HEK293 (cell line): ENCODE measurements around the gene MAP3K14.

Experiments used
- CTCF ChIA-PET: fragments of 350-600 bp; formaldehyde crosslinking; extraction: SDS; loops from one replicate; lab custom pipeline; 2021; ENCODE audit warnings: antibody characterized with exemption; lab: Yijun Ruan, JAX
- POLR2A ChIA-PET: fragments of 300-600 bp; formaldehyde crosslinking; extraction: SDS; loops from one replicate; lab custom pipeline; 2020; ENCODE audit warnings: antibody characterized with exemption, inconsistent platforms; lab: Yijun Ruan, JAX
- H3K27ac ChIP-seq: fragments of 200-500 bp; sonication (Bioruptor generic); 2 replicates; pipeline ENCODE4 v1.5.1; 2014; ENCODE audit warnings: low read depth, low read length, control low read depth, inconsistent platforms; ENCODE audit errors: extremely low read depth
- H3K36me3 ChIP-seq, 2 experiments: fragments of 200-500 bp in 1 of 2; sonication (Bioruptor generic) in 1 of 2; 1 replicate in 1 of 2; 2 replicates in 1 of 2; pipeline ENCODE4 v1.5.1; 2014 to 2017; ENCODE audit warnings: inconsistent platforms in 2 of 2, low read length in 2 of 2; ENCODE audit not compliant: control insufficient read depth in 2 of 2, insufficient read depth in 1 of 2
- H3K4me1 ChIP-seq: fragments of 200-500 bp; sonication (Bioruptor generic); 2 replicates; pipeline ENCODE4 v1.5.1; 2014; ENCODE audit warnings: mild to moderate bottlenecking, low read length, inconsistent platforms; ENCODE audit not compliant: control insufficient read depth, insufficient read depth
- H3K4me3 ChIP-seq: 2 replicates; pipeline ENCODE4 v1.5.1; 2011; ENCODE audit warnings: low read depth, mild to moderate bottlenecking, control low read depth, low read length, moderate library complexity
- H3K9me3 ChIP-seq: fragments of 200-500 bp; sonication (Bioruptor generic); 2 replicates; pipeline ENCODE4 v1.5.1; 2014; ENCODE audit warnings: low read depth, low read length, inconsistent platforms; ENCODE audit not compliant: control insufficient read depth, insufficient read depth
- GFI1B ChIP-seq: fragments of 450-650 bp; formaldehyde crosslinking; IDR thresholded peaks from 2 replicates; pipeline ENCODE4 v1.5.1; 2016; ENCODE audit warnings: missing biosample characterization, missing genetic modification characterization
- REPIN1 ChIP-seq: fragments of 450-650 bp; formaldehyde crosslinking; IDR thresholded peaks from 2 replicates; pipeline ENCODE4 v1.5.1; 2017; ENCODE audit warnings: missing biosample characterization, missing genetic modification characterization, low read depth
- ZBTB21 ChIP-seq: fragments of 450-650 bp; formaldehyde crosslinking; IDR thresholded peaks from 2 replicates; pipeline ENCODE4 v1.5.1; 2017; ENCODE audit warnings: missing biosample characterization, missing genetic modification characterization
- ZNF16 ChIP-seq: fragments of 450-650 bp; formaldehyde crosslinking; IDR thresholded peaks from 2 replicates; pipeline ENCODE4 v1.5.1; 2016; ENCODE audit warnings: low read depth, missing biosample characterization, missing genetic modification characterization
- ZNF19 ChIP-seq: fragments of 450-650 bp; formaldehyde crosslinking; IDR thresholded peaks from 2 replicates; pipeline ENCODE4; 2016; ENCODE audit warnings: missing biosample characterization, missing genetic modification characterization, low read depth
- ZNF580 ChIP-seq: fragments of 450-650 bp; formaldehyde crosslinking; IDR thresholded peaks from 2 replicates; pipeline ENCODE4 v1.5.1; 2016; ENCODE audit warnings: missing biosample characterization, missing genetic modification characterization
- ZNF596 ChIP-seq: fragments of 450-650 bp; IDR thresholded peaks from 2 replicates; pipeline ENCODE4 v1.5.0; 2018; ENCODE audit warnings: missing biosample characterization, mild to moderate bottlenecking, missing genetic modification characterization, moderate library complexity
- ZSCAN18 ChIP-seq: fragments of 450-650 bp; formaldehyde crosslinking; IDR thresholded peaks from 2 replicates; pipeline ENCODE4 v1.5.1; 2016; ENCODE audit warnings: missing biosample characterization, missing genetic modification characterization
- TF ChIP-seq, protein P1 (sequence below): fragments of 450-650 bp; formaldehyde crosslinking; IDR thresholded peaks from 2 replicates; pipeline ENCODE4 v1.5.1; 2016; ENCODE audit warnings: missing biosample characterization, missing genetic modification characterization, low read depth
- TF ChIP-seq, protein P2 (sequence below): fragments of 450-650 bp; formaldehyde crosslinking; IDR thresholded peaks from 2 replicates; pipeline ENCODE4 v1.5.1; 2016; ENCODE audit warnings: missing biosample characterization, missing genetic modification characterization

MAP3K14 gene

DNA sequence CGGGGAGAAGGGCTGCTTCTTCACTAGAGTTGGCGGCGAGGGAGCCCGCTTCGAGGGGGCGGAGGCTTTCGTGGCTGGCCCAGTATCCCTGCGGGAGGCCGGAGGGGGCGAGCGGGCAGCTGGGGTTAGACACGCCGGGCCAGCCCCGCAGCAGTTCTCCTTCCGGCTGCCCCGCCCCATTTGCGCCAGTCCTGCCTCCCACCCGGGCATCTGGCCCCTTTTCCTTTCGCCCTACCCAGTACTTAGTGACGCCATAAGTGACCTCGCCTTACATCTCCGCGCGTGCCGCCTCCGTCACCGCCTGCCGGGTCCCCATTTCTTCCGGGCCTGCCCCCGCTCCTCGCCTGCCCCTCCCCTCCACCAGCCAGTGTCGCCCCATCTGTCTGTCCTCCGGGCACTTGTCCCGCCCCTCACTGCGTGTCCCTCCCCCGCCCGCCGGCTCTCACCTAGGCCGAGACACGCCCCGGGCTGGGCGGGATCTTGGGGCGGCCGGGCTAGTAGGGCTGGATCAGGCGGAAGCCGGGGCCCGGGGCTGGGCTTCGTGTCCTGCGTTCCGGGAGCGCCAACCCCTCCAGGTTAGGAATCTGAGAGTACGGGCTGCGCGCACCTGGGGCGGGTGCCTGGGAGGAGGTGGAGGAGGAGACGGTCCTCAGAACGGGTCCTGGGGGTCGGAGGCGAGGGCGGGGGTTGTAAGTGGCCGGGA lies 69.2 kb downstream of the MAP3K14 start (continued):
- TF ChIP-seq ZBTB21 = peak; percentile 100
- no peak for TF ChIP-seq REPIN1
- no peak for TF ChIP-seq ZNF16 (tag by site-specific recombination)
- no peak for TF ChIP-seq ZSCAN18 (tag by site-specific recombination)
- TF ChIP-seq, protein P1, sequence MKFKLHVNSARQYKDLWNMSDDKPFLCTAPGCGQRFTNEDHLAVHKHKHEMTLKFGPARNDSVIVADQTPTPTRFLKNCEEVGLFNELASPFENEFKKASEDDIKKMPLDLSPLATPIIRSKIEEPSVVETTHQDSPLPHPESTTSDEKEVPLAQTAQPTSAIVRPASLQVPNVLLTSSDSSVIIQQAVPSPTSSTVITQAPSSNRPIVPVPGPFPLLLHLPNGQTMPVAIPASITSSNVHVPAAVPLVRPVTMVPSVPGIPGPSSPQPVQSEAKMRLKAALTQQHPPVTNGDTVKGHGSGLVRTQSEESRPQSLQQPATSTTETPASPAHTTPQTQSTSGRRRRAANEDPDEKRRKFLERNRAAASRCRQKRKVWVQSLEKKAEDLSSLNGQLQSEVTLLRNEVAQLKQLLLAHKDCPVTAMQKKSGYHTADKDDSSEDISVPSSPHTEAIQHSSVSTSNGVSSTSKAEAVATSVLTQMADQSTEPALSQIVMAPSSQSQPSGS = peak; percentile 62
- TF ChIP-seq ZNF19 (tag by site-specific recombination) = no peak

- Histone ChIP-seq H3K4me1 (peaks cover 2% of the 10 kb centered on the region), H3K27ac (peak overlapping the region; percentile 80), H3K36me3 (peaks cover 0 to 11% of the 10 kb centered on the region in 2 experiments; a peak in 2 of 3 replicates), H3K9me3 (no peaks in the 10 kb centered on the region), H3K4me3 (peak overlapping the region; percentile 67)
- ChIA-PET CTCF (interaction anchor here (0.6 to 5.6 kb wide), 18 partner anchors 9 to 329 kb away, joined by 3 to 37 read pairs (median 4); partner anchors contain the start of genes ACBD4, FMNL1 and MAP3K14), POLR2A (interaction anchor here (1.2 to 2.3 kb wide), 6 partner anchors 12 to 99 kb away, joined by 3 to 15 read pairs (median 4); partner anchors contain the start of genes HEXIM1 and HEXIM2)
- TF ChIP-seq, protein P2, sequence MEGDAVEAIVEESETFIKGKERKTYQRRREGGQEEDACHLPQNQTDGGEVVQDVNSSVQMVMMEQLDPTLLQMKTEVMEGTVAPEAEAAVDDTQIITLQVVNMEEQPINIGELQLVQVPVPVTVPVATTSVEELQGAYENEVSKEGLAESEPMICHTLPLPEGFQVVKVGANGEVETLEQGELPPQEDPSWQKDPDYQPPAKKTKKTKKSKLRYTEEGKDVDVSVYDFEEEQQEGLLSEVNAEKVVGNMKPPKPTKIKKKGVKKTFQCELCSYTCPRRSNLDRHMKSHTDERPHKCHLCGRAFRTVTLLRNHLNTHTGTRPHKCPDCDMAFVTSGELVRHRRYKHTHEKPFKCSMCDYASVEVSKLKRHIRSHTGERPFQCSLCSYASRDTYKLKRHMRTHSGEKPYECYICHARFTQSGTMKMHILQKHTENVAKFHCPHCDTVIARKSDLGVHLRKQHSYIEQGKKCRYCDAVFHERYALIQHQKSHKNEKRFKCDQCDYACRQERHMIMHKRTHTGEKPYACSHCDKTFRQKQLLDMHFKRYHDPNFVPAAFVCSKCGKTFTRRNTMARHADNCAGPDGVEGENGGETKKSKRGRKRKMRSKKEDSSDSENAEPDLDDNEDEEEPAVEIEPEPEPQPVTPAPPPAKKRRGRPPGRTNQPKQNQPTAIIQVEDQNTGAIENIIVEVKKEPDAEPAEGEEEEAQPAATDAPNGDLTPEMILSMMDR (tag by site-specific recombination) = peak; percentile 51
- no peak; the same call in 1 of the 2 replicates for TF ChIP-seq GFI1B (tag by site-specific recombination)
Observed at GRCh38 chr17:45246861-45247428, 69.9 kb downstream of the MAP3K14 start.

DNA sequence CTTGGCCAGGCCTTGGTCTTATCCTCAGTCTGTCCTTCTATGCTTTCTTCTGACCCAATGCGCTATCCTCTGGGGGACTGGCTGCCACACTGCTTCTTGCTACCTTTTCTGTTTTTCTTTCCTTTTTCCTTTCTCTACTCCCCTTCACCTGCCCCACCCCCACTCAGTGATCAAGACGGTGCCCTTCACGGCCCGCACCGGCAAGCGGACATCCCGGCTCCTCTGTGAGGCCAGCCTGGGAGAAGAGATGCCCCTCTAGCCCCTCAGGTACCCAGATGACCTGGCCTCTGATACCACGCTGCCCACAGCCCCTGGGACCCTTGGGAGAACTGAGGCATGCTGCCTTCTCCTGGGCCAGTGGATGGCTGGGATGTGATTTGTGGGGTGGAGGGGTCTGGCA lies 70.5 kb downstream of the MAP3K14 start:
- POLR2A ChIA-PET = interaction anchor here (1.2 kb wide), 2 partner anchors 12 to 98 kb away, joined by 3 to 5 read pairs; no protein-coding TSS in a partner anchor
- Histone ChIP-seq H3K36me3 (peaks cover 0 to 11% of the 10 kb centered on the region in 2 experiments; a peak in 2 of 3 replicates), H3K4me1 (peaks cover 2% of the 10 kb centered on the region), H3K9me3 (no peaks in the 10 kb centered on the region), H3K4me3 (no peak overlapping the region), H3K27ac (no peak overlapping the region)
- TF ChIP-seq ZNF580 (no peak), ZNF596 (0 out of 2 replicates have a peak, but pooled peaks have one; percentile 8)
- CTCF ChIA-PET = interaction anchor here (0.6 to 5.6 kb wide), 14 partner anchors 10 to 329 kb away, joined by 3 to 37 read pairs (median 4); partner anchors contain the start of genes ACBD4, FMNL1 and MAP3K14
